PFSK-1 (cell line): ENCODE data around the gene MCL1.

Experiments used
- TAF1 ChIP-seq: IDR thresholded peaks from 2 replicates; pipeline ENCODE4 v1.6.1; 2012; ENCODE audit warnings: low read length, control low read depth, borderline replicate concordance; ENCODE audit not compliant: insufficient read depth
- TF ChIP-seq, protein P1 (sequence below), 2 experiments: IDR thresholded peaks; 2 replicates each; pipeline versions ENCODE4 v1.6.1 to v1.8.0; 2011 to 2012; ENCODE audit warnings: low read depth in 2 of 2, low read length in 2 of 2, control low read depth in 1 of 2, inconsistent platforms in 1 of 2, mild to moderate bottlenecking in 1 of 2, moderate library complexity in 1 of 2; ENCODE audit not compliant: insufficient read depth in 1 of 2

DNA sequence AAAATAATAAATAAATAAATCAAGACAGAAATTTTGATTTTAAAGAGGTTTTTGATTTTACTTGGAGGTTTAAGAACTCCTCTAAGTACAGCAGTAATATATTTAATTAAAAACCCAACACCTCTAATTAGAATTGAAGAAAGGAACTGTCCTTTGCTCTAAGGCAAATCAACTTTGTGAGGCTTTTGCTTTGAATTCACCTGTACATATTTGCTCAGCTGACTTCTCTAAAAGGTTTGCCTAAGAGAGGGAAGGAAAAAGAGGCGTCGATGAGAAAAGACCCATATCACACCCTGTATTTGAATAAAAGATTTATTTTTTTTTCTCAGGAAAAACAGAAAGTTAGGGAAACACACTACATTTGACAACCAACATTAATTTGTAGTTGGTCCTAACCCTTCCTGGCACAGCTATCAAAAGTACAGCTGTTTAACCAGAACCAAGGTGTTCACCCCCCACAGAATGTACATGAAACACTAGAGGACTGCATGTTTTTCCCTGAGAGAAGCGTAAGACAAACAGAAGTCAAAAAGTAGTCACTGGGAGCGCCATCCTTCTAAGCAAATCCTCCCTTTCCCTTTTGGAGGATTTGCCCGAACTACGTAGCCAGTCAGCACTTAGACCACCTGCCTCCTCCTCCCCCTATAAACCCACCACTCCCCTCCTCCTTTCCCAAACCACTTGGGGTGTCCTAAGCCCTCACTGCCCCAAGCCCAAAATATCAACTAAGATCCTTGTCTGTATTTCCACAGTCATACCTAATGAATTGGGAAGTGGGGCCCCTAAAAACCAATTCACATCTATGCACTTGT lies 4.9 kb downstream of the MCL1 start:
- TF ChIP-seq, protein P1, sequence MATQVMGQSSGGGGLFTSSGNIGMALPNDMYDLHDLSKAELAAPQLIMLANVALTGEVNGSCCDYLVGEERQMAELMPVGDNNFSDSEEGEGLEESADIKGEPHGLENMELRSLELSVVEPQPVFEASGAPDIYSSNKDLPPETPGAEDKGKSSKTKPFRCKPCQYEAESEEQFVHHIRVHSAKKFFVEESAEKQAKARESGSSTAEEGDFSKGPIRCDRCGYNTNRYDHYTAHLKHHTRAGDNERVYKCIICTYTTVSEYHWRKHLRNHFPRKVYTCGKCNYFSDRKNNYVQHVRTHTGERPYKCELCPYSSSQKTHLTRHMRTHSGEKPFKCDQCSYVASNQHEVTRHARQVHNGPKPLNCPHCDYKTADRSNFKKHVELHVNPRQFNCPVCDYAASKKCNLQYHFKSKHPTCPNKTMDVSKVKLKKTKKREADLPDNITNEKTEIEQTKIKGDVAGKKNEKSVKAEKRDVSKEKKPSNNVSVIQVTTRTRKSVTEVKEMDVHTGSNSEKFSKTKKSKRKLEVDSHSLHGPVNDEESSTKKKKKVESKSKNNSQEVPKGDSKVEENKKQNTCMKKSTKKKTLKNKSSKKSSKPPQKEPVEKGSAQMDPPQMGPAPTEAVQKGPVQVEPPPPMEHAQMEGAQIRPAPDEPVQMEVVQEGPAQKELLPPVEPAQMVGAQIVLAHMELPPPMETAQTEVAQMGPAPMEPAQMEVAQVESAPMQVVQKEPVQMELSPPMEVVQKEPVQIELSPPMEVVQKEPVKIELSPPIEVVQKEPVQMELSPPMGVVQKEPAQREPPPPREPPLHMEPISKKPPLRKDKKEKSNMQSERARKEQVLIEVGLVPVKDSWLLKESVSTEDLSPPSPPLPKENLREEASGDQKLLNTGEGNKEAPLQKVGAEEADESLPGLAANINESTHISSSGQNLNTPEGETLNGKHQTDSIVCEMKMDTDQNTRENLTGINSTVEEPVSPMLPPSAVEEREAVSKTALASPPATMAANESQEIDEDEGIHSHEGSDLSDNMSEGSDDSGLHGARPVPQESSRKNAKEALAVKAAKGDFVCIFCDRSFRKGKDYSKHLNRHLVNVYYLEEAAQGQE (IDR thresholded peaks at IDR 0.05; ENCODE audit: insufficient read depth in 1 of 2, low read depth in 2 of 2, low read length in 2 of 2): no peak
- TF ChIP-seq TAF1: no peak
